ENCODE results near the gene FOXN3. TPM values are rescaled to one million over a fixed set of nuclear protein-coding genes. Genes with fewer than 3 reads are reported as not detected.
"Not testable (repeated sequence)": the region's sequence is repeated elsewhere in the genome, so short reads cannot be mapped to it uniquely, and the experiment has no call there.

The FOXN3 gene
- total RNA-seq, 1 donor from 2014 or later, result 31.8 TPM

- no peak overlapping the region for H3K9ac ChIP-seq (ENCODE audit: low read depth in 1 of 3, low read length in 3 of 3)
- H3K9me3 ChIP-seq (ENCODE audit: control insufficient read depth in 3 of 3, low read length in 3 of 3), result no peaks in the 10 kb centered on the region
- H3K4me3 ChIP-seq (ENCODE audit: low read length in 3 of 3), result no peak overlapping the region
- peaks cover 0 to under 1% (median 0%) of the 10 kb centered on the region in 3 donors for H3K4me1 ChIP-seq (ENCODE audit: control insufficient read depth in 3 of 3, insufficient read depth in 3 of 3, low read length in 3 of 3)
- H3K27ac ChIP-seq (ENCODE audit: low read depth, low read length), result no peak overlapping the region
- H3K36me3 ChIP-seq (ENCODE audit: control insufficient read depth in 3 of 3, insufficient read depth in 3 of 3, low read length in 3 of 3), result peaks cover 17 to 20% (median 18%) of the 10 kb centered on the region in 3 donors
- H3K27me3 ChIP-seq (ENCODE audit: control insufficient read depth in 3 of 3, insufficient read depth in 3 of 3, low read length in 3 of 3), result no peaks in the 10 kb centered on the region
Observed at GRCh38 chr14:89158701-89159100, 258.3 kb downstream of the FOXN3 start.

GRCh38 chr14:89158104-89158503 is 258.9 kb downstream of the FOXN3 start:
- H3K36me3 ChIP-seq (ENCODE audit: control insufficient read depth in 3 of 3, insufficient read depth in 3 of 3, low read length in 3 of 3), result peaks cover 17 to 18% (median 17%) of the 10 kb centered on the region in 3 donors
- H3K9ac ChIP-seq (ENCODE audit: low read depth in 1 of 3, low read length in 3 of 3); H3K27ac ChIP-seq (ENCODE audit: low read depth, low read length); H3K27me3 ChIP-seq (ENCODE audit: control insufficient read depth in 3 of 3, insufficient read depth in 3 of 3, low read length in 3 of 3); H3K9me3 ChIP-seq (ENCODE audit: control insufficient read depth in 3 of 3, low read length in 3 of 3); H3K4me3 ChIP-seq (ENCODE audit: low read length in 3 of 3); H3K4me1 ChIP-seq (ENCODE audit: control insufficient read depth in 3 of 3, insufficient read depth in 3 of 3, low read length in 3 of 3): not testable (repeated sequence)

- no peaks in the 10 kb centered on the region for H3K9me3 ChIP-seq (ENCODE audit: control insufficient read depth in 3 of 3, low read length in 3 of 3)
- H3K9ac ChIP-seq (ENCODE audit: low read depth in 1 of 3, low read length in 3 of 3), result no peak overlapping the region
- peaks cover 0 to 5% (median 3%) of the 10 kb centered on the region in 3 donors for H3K36me3 ChIP-seq (ENCODE audit: control insufficient read depth in 3 of 3, insufficient read depth in 3 of 3, low read length in 3 of 3)
- no peaks in the 10 kb centered on the region for H3K27me3 ChIP-seq (ENCODE audit: control insufficient read depth in 3 of 3, insufficient read depth in 3 of 3, low read length in 3 of 3)
- H3K4me3 ChIP-seq (ENCODE audit: low read length in 3 of 3), result no peak overlapping the region
- H3K4me1 ChIP-seq (ENCODE audit: control insufficient read depth in 3 of 3, insufficient read depth in 3 of 3, low read length in 3 of 3), result no peaks in the 10 kb centered on the region
- H3K27ac ChIP-seq (ENCODE audit: low read depth, low read length), result no peak overlapping the region
Observed at GRCh38 chr14:89155491-89155890, 261.5 kb downstream of the FOXN3 start.

- not testable (repeated sequence) for H3K9ac ChIP-seq (ENCODE audit: low read depth in 1 of 3, low read length in 3 of 3); H3K4me1 ChIP-seq (ENCODE audit: control insufficient read depth in 3 of 3, insufficient read depth in 3 of 3, low read length in 3 of 3); H3K27ac ChIP-seq (ENCODE audit: low read depth, low read length); H3K27me3 ChIP-seq (ENCODE audit: control insufficient read depth in 3 of 3, insufficient read depth in 3 of 3, low read length in 3 of 3); H3K9me3 ChIP-seq (ENCODE audit: control insufficient read depth in 3 of 3, low read length in 3 of 3); H3K4me3 ChIP-seq (ENCODE audit: low read length in 3 of 3); H3K36me3 ChIP-seq (ENCODE audit: control insufficient read depth in 3 of 3, insufficient read depth in 3 of 3, low read length in 3 of 3)
Observed at GRCh38 chr14:89151693-89152092, 265.3 kb downstream of the FOXN3 start.

DNA sequence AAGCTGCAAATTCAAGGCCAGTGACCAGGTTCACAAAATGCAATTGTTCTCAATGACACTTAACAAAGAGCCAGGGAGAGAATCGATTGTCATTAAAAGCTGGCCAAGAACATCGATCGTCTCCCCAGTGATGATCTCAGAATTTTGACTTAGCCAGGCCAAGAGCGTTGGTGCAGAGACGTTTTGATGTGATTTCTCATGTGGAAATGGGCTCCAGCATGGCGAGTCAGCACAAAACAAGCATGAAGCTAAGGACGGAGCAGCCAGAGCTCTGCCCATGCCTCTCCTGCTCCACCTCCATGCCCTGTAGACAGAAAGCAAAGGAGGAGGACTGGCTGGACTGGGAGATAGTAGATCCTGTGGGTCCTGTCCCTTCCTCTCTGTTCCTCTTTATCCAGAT is 270.8 kb downstream of the FOXN3 start:
- peaks cover 0 to 4% (median 0%) of the 10 kb centered on the region in 3 donors for H3K4me1 ChIP-seq (ENCODE audit: control insufficient read depth in 3 of 3, insufficient read depth in 3 of 3, low read length in 3 of 3)
- H3K9me3 ChIP-seq (ENCODE audit: control insufficient read depth in 3 of 3, low read length in 3 of 3), result no peaks in the 10 kb centered on the region
- no peak overlapping the region for H3K4me3 ChIP-seq (ENCODE audit: low read length in 3 of 3)
- H3K9ac ChIP-seq (ENCODE audit: low read depth in 1 of 3, low read length in 3 of 3), result no peak overlapping the region
- no peaks in the 10 kb centered on the region for H3K27me3 ChIP-seq (ENCODE audit: control insufficient read depth in 3 of 3, insufficient read depth in 3 of 3, low read length in 3 of 3)
- no peak overlapping the region for H3K27ac ChIP-seq (ENCODE audit: low read depth, low read length)
- H3K36me3 ChIP-seq (ENCODE audit: control insufficient read depth in 3 of 3, insufficient read depth in 3 of 3, low read length in 3 of 3), result no peaks in the 10 kb centered on the region

DNA sequence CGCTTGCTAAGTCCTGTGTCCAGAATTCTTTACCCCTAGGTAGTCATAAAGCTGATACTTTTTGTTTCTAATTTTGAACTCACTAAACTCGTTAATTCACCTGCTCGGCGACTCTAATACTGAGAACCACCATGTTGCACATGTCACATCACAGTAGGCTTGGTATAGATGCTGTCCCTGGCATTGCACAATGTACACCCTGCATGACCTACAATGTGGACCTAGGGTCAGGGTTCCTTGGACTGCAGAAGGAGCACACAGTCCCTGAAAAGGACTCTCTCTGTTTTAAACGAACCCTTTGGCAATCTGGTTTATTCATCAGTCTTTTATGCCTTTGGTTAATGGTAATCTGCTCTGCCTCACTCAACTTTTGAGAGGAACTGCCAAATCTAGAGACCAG is 272.4 kb downstream of the FOXN3 start:
- no peaks in the 10 kb centered on the region for H3K36me3 ChIP-seq (ENCODE audit: control insufficient read depth in 3 of 3, insufficient read depth in 3 of 3, low read length in 3 of 3)
- H3K27ac ChIP-seq (ENCODE audit: low read depth, low read length), result no peak overlapping the region
- no peaks in the 10 kb centered on the region for H3K9me3 ChIP-seq (ENCODE audit: control insufficient read depth in 3 of 3, low read length in 3 of 3)
- no peak overlapping the region for H3K9ac ChIP-seq (ENCODE audit: low read depth in 1 of 3, low read length in 3 of 3)
- peaks cover 0 to 4% (median 0%) of the 10 kb centered on the region in 3 donors for H3K4me1 ChIP-seq (ENCODE audit: control insufficient read depth in 3 of 3, insufficient read depth in 3 of 3, low read length in 3 of 3)
- H3K27me3 ChIP-seq (ENCODE audit: control insufficient read depth in 3 of 3, insufficient read depth in 3 of 3, low read length in 3 of 3), result no peaks in the 10 kb centered on the region
- no peak overlapping the region for H3K4me3 ChIP-seq (ENCODE audit: low read length in 3 of 3)

DNA sequence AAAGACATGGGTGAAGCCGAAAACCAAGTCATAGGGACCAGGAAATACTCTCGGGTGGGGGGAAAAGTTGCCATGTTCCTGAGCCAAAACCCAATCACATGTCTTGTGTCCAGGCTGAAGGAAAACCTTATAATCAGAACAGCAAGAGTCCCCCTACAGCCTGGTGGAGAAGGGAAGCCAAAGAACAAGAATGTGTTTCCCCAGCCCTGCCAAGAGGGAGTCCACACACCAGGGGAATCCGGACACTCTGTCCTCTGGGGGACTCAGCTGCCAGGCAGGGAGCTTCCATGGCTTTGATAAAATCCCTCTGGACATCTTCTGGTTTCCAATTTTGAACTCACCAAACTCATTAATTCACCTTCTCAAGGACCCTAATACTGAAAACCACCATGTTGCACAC is 273.0 kb downstream of the FOXN3 start:
- Histone ChIP-seq H3K9me3 (ENCODE audit: control insufficient read depth in 3 of 3, low read length in 3 of 3) (no peaks in the 10 kb centered on the region), H3K4me1 (ENCODE audit: control insufficient read depth in 3 of 3, insufficient read depth in 3 of 3, low read length in 3 of 3) (peaks cover 0 to 4% (median 0%) of the 10 kb centered on the region in 3 donors), H3K27me3 (ENCODE audit: control insufficient read depth in 3 of 3, insufficient read depth in 3 of 3, low read length in 3 of 3) (no peaks in the 10 kb centered on the region), H3K36me3 (ENCODE audit: control insufficient read depth in 3 of 3, insufficient read depth in 3 of 3, low read length in 3 of 3) (no peaks in the 10 kb centered on the region), H3K27ac (ENCODE audit: low read depth, low read length) (no peak overlapping the region), H3K9ac (ENCODE audit: low read depth in 1 of 3, low read length in 3 of 3) (no peak overlapping the region), H3K4me3 (ENCODE audit: low read length in 3 of 3) (no peak overlapping the region)

DNA sequence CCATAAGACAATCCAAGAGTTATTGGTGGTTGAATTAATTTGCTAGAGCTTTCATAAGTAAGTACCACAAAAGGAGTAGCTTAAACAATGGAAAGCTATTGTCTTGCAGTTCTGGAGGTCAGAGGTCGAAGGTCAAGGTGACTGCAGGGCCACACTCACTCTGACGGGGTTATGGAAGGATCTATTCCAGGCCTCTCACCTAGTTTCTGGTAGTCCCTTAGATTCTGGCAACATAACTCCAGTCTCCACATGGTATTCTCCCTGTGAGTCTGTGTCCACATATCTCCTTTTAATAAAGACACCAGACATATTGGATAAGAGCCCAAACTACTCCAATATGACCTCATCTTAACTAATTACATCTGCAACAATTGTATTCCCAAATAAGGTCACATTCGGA is 273.4 kb downstream of the FOXN3 start:
- no peaks in the 10 kb centered on the region for H3K36me3 ChIP-seq (ENCODE audit: control insufficient read depth in 3 of 3, insufficient read depth in 3 of 3, low read length in 3 of 3)
- no peaks in the 10 kb centered on the region for H3K27me3 ChIP-seq (ENCODE audit: control insufficient read depth in 3 of 3, insufficient read depth in 3 of 3, low read length in 3 of 3)
- H3K27ac ChIP-seq (ENCODE audit: low read depth, low read length), result no peak overlapping the region
- no peak overlapping the region for H3K9ac ChIP-seq (ENCODE audit: low read depth in 1 of 3, low read length in 3 of 3)
- H3K4me3 ChIP-seq (ENCODE audit: low read length in 3 of 3), result no peak overlapping the region
- H3K4me1 ChIP-seq (ENCODE audit: control insufficient read depth in 3 of 3, insufficient read depth in 3 of 3, low read length in 3 of 3), result peaks cover 0 to 4% (median 0%) of the 10 kb centered on the region in 3 donors
- no peaks in the 10 kb centered on the region for H3K9me3 ChIP-seq (ENCODE audit: control insufficient read depth in 3 of 3, low read length in 3 of 3)

DNA sequence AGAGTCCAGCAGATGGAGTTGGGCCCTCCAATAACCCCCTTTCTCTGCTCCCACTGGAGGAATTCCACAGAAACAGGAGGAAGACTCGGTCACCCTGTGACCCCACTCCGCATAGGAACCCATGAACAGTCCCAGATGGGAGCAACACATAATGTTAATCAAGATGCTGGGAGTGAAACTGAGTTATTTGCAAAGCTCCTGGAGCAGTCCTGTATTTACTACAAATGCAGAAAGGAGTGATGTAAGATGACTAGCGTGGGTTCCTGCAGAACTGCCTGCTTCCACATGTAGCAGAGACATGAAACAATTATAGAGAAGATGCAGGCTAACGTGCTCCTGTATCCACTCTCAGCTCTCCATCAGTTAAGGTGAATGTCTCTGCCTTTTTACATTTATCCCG is 274.7 kb downstream of the FOXN3 start:
- Histone ChIP-seq H3K9me3 (ENCODE audit: control insufficient read depth in 3 of 3, low read length in 3 of 3) (no peaks in the 10 kb centered on the region), H3K9ac (ENCODE audit: low read depth in 1 of 3, low read length in 3 of 3) (no peak overlapping the region), H3K27ac (ENCODE audit: low read depth, low read length) (no peak overlapping the region), H3K4me3 (ENCODE audit: low read length in 3 of 3) (no peak overlapping the region), H3K36me3 (ENCODE audit: control insufficient read depth in 3 of 3, insufficient read depth in 3 of 3, low read length in 3 of 3) (no peaks in the 10 kb centered on the region), H3K27me3 (ENCODE audit: control insufficient read depth in 3 of 3, insufficient read depth in 3 of 3, low read length in 3 of 3) (no peaks in the 10 kb centered on the region), H3K4me1 (ENCODE audit: control insufficient read depth in 3 of 3, insufficient read depth in 3 of 3, low read length in 3 of 3) (peaks cover 0 to 4% (median 0%) of the 10 kb centered on the region in 3 donors)

DNA sequence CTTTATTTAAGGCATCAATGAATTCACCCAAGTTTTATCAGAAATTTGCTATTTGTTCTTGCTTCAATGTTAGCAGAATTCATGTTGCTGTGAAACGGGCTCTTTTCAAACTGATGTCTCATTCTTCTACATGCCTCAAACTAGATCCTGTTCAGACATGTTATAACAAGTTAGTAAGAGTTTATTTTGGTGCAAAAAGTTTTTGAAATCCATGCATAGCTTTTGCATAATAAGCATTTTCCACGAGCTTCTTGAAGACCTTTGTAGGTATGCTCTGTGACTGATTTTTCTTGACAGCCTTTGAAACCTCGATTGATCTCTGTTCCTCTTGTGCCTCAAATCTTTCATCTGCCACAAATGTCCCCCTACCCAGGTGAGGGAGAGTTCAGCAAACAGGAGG is 275.2 kb downstream of the FOXN3 start:
- no peaks in the 10 kb centered on the region for H3K27me3 ChIP-seq (ENCODE audit: control insufficient read depth in 3 of 3, insufficient read depth in 3 of 3, low read length in 3 of 3)
- no peak overlapping the region for H3K4me3 ChIP-seq (ENCODE audit: low read length in 3 of 3)
- no peak overlapping the region for H3K9ac ChIP-seq (ENCODE audit: low read depth in 1 of 3, low read length in 3 of 3)
- H3K4me1 ChIP-seq (ENCODE audit: control insufficient read depth in 3 of 3, insufficient read depth in 3 of 3, low read length in 3 of 3), result peaks cover 0 to 4% (median 0%) of the 10 kb centered on the region in 3 donors
- H3K36me3 ChIP-seq (ENCODE audit: control insufficient read depth in 3 of 3, insufficient read depth in 3 of 3, low read length in 3 of 3), result no peaks in the 10 kb centered on the region
- peaks cover 0 to 2% (median 0%) of the 10 kb centered on the region in 3 donors for H3K9me3 ChIP-seq (ENCODE audit: control insufficient read depth in 3 of 3, low read length in 3 of 3)
- no peak overlapping the region for H3K27ac ChIP-seq (ENCODE audit: low read depth, low read length)

- H3K4me3 ChIP-seq (ENCODE audit: low read length in 3 of 3), result no peak overlapping the region
- H3K27me3 ChIP-seq (ENCODE audit: control insufficient read depth in 3 of 3, insufficient read depth in 3 of 3, low read length in 3 of 3), result no peaks in the 10 kb centered on the region
- H3K36me3 ChIP-seq (ENCODE audit: control insufficient read depth in 3 of 3, insufficient read depth in 3 of 3, low read length in 3 of 3), result no peaks in the 10 kb centered on the region
- H3K9ac ChIP-seq (ENCODE audit: low read depth in 1 of 3, low read length in 3 of 3), result no peak overlapping the region
- no peak overlapping the region for H3K27ac ChIP-seq (ENCODE audit: low read depth, low read length)
- peaks cover 0 to 2% (median 0%) of the 10 kb centered on the region in 3 donors for H3K9me3 ChIP-seq (ENCODE audit: control insufficient read depth in 3 of 3, low read length in 3 of 3)
- peaks cover 0 to 4% (median 0%) of the 10 kb centered on the region in 3 donors for H3K4me1 ChIP-seq (ENCODE audit: control insufficient read depth in 3 of 3, insufficient read depth in 3 of 3, low read length in 3 of 3)
Observed at GRCh38 chr14:89140326-89140725, 276.7 kb downstream of the FOXN3 start.
